Right lobe of liver (tissue), 4 donors: Measurements from ENCODE around the gene SEMA6B.

ENCODE experiments used
- CTCF ChIP-seq, 4 donors: fragments of 200-600 bp in 3 of 4; fragments of 450-650 bp in 1 of 4; IDR thresholded peaks; one replicate each; pipeline versions ENCODE4 v1.5.1 to v1.8.0; 2016 to 2022; ENCODE audit warnings: antibody characterized with exemption in 4 of 4, mild to moderate bottlenecking in 2 of 4
- POLR2A ChIP-seq: fragments of 450-650 bp; IDR thresholded peaks from one replicate; pipeline ENCODE4 v1.6.1; 2017; ENCODE audit warnings: antibody characterized with exemption, mild to moderate bottlenecking
- donor health status: DM: no; HTN: no; CAD: no.
- donor health status: DM: no; HTN: no; CAD: no.
- donor health status: DM: no; HTN: yes; CAD: no.

- TF ChIP-seq POLR2A (no peak), CTCF (IDR thresholded peaks at IDR 0.05) (no peak)
Measured at GRCh38 chr19:4593409-4593851, 33.9 kb upstream of the SEMA6B start.
